ENCODE data around the gene SNX27. TPM values are rescaled to one million over a fixed set of nuclear protein-coding genes. Genes with fewer than 3 reads are reported as not detected.
"Not testable (repeated sequence)": the region's sequence is repeated elsewhere in the genome, so short reads cannot be mapped to it uniquely, and the experiment has no call there.

Gene SNX27
- polyA plus RNA-seq, 4 donors = 19.7 to 27.7 (median 22.6) TPM

GRCh38 chr1:151635479-151636072, 23.7 kb downstream of the SNX27 start:
- no peak for DNase-seq (ENCODE audit: low read depth in 4 of 4, low spot score in 3 of 4)

- DNase-seq (ENCODE audit: low read depth in 4 of 4, low spot score in 3 of 4) = no peak
Measured at GRCh38 chr1:151638074-151638775, 26.4 kb downstream of the SNX27 start.

- no peak for DNase-seq (ENCODE audit: low read depth in 4 of 4, low spot score in 3 of 4)
Measured at GRCh38 chr1:151638812-151639211, 27.0 kb downstream of the SNX27 start.

GRCh38 chr1:151639466-151639865, 27.6 kb downstream of the SNX27 start:
- DNase-seq (ENCODE audit: low read depth in 4 of 4, low spot score in 3 of 4) = no peak

GRCh38 chr1:151641229-151641628, 29.4 kb downstream of the SNX27 start:
- DNase-seq (ENCODE audit: low read depth in 4 of 4, low spot score in 3 of 4) = no peak

- DNase-seq (ENCODE audit: low read depth in 4 of 4, low spot score in 3 of 4) = not testable (repeated sequence)
Measured at GRCh38 chr1:151643085-151643484, 31.2 kb downstream of the SNX27 start.

- DNase-seq (ENCODE audit: low read depth in 4 of 4, low spot score in 3 of 4) = no peak
Measured at GRCh38 chr1:151644001-151644400, 32.2 kb downstream of the SNX27 start.

GRCh38 chr1:151653397-151653796, 41.5 kb downstream of the SNX27 start:
- no peak for DNase-seq (ENCODE audit: low read depth in 4 of 4, low spot score in 3 of 4)

GRCh38 chr1:151655371-151655770, 43.5 kb downstream of the SNX27 start:
- no peak for DNase-seq (ENCODE audit: low read depth in 4 of 4, low spot score in 3 of 4)

GRCh38 chr1:151661751-151662150, 49.9 kb downstream of the SNX27 start:
- DNase-seq (ENCODE audit: low read depth in 4 of 4, low spot score in 3 of 4) = no peak

- no peak for DNase-seq (ENCODE audit: low read depth in 4 of 4, low spot score in 3 of 4)
Measured at GRCh38 chr1:151668090-151668489, 56.2 kb downstream of the SNX27 start.

GRCh38 chr1:151670036-151670675, 58.3 kb downstream of the SNX27 start:
- DNase-seq (ENCODE audit: low read depth in 4 of 4, low spot score in 3 of 4) = not testable (repeated sequence)

GRCh38 chr1:151673407-151673806, 61.6 kb downstream of the SNX27 start:
- no peak for DNase-seq (ENCODE audit: low read depth in 4 of 4, low spot score in 3 of 4)

- no peak for DNase-seq (ENCODE audit: low read depth in 4 of 4, low spot score in 3 of 4)
Measured at GRCh38 chr1:151680391-151680790, 68.5 kb downstream of the SNX27 start.

GRCh38 chr1:151680826-151681225, 69.0 kb downstream of the SNX27 start:
- no peak for DNase-seq (ENCODE audit: low read depth in 4 of 4, low spot score in 3 of 4)

- no peak for DNase-seq (ENCODE audit: low read depth in 4 of 4, low spot score in 3 of 4)
Measured at GRCh38 chr1:151681923-151682322, 70.1 kb downstream of the SNX27 start.

- DNase-seq (ENCODE audit: low read depth in 4 of 4, low spot score in 3 of 4) = not testable (repeated sequence)
Measured at GRCh38 chr1:151682901-151683300, 71.1 kb downstream of the SNX27 start.

- DNase-seq (ENCODE audit: low read depth in 4 of 4, low spot score in 3 of 4) = no peak
Measured at GRCh38 chr1:151684128-151684527, 72.3 kb downstream of the SNX27 start.

- DNase-seq (ENCODE audit: low read depth in 4 of 4, low spot score in 3 of 4) = no peak
Measured at GRCh38 chr1:151686561-151686960, 74.7 kb downstream of the SNX27 start.

- no peak for DNase-seq (ENCODE audit: low read depth in 4 of 4, low spot score in 3 of 4)
Measured at GRCh38 chr1:151689494-151689893, 77.6 kb downstream of the SNX27 start.

- DNase-seq (ENCODE audit: low read depth in 4 of 4, low spot score in 3 of 4) = no peak
Measured at GRCh38 chr1:151692226-151692625, 80.4 kb downstream of the SNX27 start.

- DNase-seq (ENCODE audit: low read depth in 4 of 4, low spot score in 3 of 4) = no peak
Measured at GRCh38 chr1:151693057-151693651, 81.3 kb downstream of the SNX27 start.

All from left renal pelvis (tissue), 4 donors.